Smooth muscle cell of bladder (primary cell): Measurements from ENCODE around the gene HS3ST3A1. TPM values are rescaled to one million over a fixed set of nuclear protein-coding genes. Genes with fewer than 3 reads are reported as not detected.

Experiments used
- total RNA-seq: library from RNA; depleted of rRNA; stranded (reverse); fragments of >200 nt; gene quantifications from 2 replicates; pipeline ENCODE4 v1.2.3, GENCODE V29; 2014

Gene HS3ST3A1
- 4.1 and 7.4 TPM in 2 replicates for total RNA-seq

GRCh38 chr17:13601776-13602551 is at the start of gene HS3ST3A1:
TSS of gene HS3ST3A1 (minus strand) at chr17:13601929. CDS start at chr17:13601129, 800 bp downstream.

